Measurements from ENCODE around the gene PAX8. TPM values are rescaled to one million over a fixed set of nuclear protein-coding genes. Genes with fewer than 3 reads are reported as not detected.

PAX8 gene
- total and polyA plus RNA-seq, 2 experiments from 2014 or later, result 0.21 to 0.32 TPM

DNA sequence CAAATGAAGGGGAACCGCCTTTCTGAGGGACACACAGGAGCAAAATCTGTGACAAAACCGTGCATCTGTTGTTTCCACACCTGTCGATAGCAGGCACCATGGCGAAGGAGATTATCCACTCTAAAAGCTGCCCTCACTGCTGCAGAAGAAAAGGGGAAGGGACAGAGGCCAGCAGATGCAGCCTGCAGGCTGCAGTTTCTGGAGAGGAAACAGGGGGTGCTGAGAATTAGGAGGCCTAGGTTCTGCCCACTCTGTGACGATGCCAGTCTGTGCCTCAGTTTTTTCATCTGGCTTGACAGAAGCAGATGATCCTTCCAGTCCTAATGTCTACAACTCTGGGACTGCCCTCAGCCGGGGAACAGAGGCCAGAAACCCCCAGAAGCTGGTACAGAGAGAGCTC, 17.7 kb downstream of the PAX8 start:
- Histone ChIP-seq H3K4me2 (no peak overlapping the region), H3F3A (replicated peaks; ENCODE audit: low read depth) (no peaks in the 10 kb centered on the region), H3K9me2 (ENCODE audit: insufficient read depth) (no peaks in the 10 kb centered on the region), H3K36me3 (ENCODE audit: insufficient read depth) (no peaks in the 10 kb centered on the region), H3K79me2 (replicated peaks; ENCODE audit: insufficient read depth) (no peaks in the 10 kb centered on the region), H3K27ac (ENCODE audit: low read depth) (no peak overlapping the region), H3K27me3 (ENCODE audit: insufficient read depth) (no peaks in the 10 kb centered on the region), H2AFZ (no peak overlapping the region), H3K4me1 (ENCODE audit: insufficient read depth) (peaks cover 7% of the 10 kb centered on the region), H3K4me3 (no peak overlapping the region), H4K20me1 (replicated peaks; ENCODE audit: insufficient read depth) (no peaks in the 10 kb centered on the region)
- Mint-ChIP-seq H3K4me1 (peaks cover 17% of the 10 kb centered on the region), H3K36me3 (ENCODE audit: low read depth) (no peaks in the 10 kb centered on the region), H3K4me3 (no peak overlapping the region), H3K27me3 (ENCODE audit: insufficient read depth, low read depth, poor library complexity) (peaks cover 14% of the 10 kb centered on the region), H3K27ac (no peak overlapping the region), H3K9me3 (no peaks in the 10 kb centered on the region)
- TF ChIP-seq, protein P1, sequence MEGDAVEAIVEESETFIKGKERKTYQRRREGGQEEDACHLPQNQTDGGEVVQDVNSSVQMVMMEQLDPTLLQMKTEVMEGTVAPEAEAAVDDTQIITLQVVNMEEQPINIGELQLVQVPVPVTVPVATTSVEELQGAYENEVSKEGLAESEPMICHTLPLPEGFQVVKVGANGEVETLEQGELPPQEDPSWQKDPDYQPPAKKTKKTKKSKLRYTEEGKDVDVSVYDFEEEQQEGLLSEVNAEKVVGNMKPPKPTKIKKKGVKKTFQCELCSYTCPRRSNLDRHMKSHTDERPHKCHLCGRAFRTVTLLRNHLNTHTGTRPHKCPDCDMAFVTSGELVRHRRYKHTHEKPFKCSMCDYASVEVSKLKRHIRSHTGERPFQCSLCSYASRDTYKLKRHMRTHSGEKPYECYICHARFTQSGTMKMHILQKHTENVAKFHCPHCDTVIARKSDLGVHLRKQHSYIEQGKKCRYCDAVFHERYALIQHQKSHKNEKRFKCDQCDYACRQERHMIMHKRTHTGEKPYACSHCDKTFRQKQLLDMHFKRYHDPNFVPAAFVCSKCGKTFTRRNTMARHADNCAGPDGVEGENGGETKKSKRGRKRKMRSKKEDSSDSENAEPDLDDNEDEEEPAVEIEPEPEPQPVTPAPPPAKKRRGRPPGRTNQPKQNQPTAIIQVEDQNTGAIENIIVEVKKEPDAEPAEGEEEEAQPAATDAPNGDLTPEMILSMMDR (conservative IDR thresholded peaks at IDR 0.05; ENCODE audit: low read depth in 2 of 2), result no peak
- TF ChIP-seq STAT1 (IDR thresholded peaks at IDR 0.05; ENCODE audit: unreplicated experiment), result no peak
- TF ChIP-seq, protein P2, sequence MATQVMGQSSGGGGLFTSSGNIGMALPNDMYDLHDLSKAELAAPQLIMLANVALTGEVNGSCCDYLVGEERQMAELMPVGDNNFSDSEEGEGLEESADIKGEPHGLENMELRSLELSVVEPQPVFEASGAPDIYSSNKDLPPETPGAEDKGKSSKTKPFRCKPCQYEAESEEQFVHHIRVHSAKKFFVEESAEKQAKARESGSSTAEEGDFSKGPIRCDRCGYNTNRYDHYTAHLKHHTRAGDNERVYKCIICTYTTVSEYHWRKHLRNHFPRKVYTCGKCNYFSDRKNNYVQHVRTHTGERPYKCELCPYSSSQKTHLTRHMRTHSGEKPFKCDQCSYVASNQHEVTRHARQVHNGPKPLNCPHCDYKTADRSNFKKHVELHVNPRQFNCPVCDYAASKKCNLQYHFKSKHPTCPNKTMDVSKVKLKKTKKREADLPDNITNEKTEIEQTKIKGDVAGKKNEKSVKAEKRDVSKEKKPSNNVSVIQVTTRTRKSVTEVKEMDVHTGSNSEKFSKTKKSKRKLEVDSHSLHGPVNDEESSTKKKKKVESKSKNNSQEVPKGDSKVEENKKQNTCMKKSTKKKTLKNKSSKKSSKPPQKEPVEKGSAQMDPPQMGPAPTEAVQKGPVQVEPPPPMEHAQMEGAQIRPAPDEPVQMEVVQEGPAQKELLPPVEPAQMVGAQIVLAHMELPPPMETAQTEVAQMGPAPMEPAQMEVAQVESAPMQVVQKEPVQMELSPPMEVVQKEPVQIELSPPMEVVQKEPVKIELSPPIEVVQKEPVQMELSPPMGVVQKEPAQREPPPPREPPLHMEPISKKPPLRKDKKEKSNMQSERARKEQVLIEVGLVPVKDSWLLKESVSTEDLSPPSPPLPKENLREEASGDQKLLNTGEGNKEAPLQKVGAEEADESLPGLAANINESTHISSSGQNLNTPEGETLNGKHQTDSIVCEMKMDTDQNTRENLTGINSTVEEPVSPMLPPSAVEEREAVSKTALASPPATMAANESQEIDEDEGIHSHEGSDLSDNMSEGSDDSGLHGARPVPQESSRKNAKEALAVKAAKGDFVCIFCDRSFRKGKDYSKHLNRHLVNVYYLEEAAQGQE (IDR thresholded peaks at IDR 0.05; ENCODE audit: unreplicated experiment), result no peak
- no peak for TF ChIP-seq JUNB (IDR thresholded peaks at IDR 0.05; ENCODE audit: unreplicated experiment)
- TF ChIP-seq ZNF114 (CRISPR knock-in tag; IDR thresholded peaks at IDR 0.05), result no peak
- TF ChIP-seq ZNF331 (CRISPR knock-in tag; IDR thresholded peaks at IDR 0.05; ENCODE audit: low read depth), result no peak
- no peak for TF ChIP-seq NANOG (IDR thresholded peaks at IDR 0.05; ENCODE audit: borderline replicate concordance)
- TF ChIP-seq EZH2 (IDR thresholded peaks at IDR 0.05; ENCODE audit: low read depth, unreplicated experiment), result no peak
- no peak for TF ChIP-seq EZH2phosphoT487 (IDR thresholded peaks at IDR 0.05; ENCODE audit: unreplicated experiment)
- no peak for TF ChIP-seq POLR2AphosphoS5 (IDR thresholded peaks at IDR 0.05; ENCODE audit: low read depth)
- TF ChIP-seq, protein P3, sequence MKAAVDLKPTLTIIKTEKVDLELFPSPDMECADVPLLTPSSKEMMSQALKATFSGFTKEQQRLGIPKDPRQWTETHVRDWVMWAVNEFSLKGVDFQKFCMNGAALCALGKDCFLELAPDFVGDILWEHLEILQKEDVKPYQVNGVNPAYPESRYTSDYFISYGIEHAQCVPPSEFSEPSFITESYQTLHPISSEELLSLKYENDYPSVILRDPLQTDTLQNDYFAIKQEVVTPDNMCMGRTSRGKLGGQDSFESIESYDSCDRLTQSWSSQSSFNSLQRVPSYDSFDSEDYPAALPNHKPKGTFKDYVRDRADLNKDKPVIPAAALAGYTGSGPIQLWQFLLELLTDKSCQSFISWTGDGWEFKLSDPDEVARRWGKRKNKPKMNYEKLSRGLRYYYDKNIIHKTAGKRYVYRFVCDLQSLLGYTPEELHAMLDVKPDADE (IDR thresholded peaks at IDR 0.05), result no peak
- TF ChIP-seq, protein P4, sequence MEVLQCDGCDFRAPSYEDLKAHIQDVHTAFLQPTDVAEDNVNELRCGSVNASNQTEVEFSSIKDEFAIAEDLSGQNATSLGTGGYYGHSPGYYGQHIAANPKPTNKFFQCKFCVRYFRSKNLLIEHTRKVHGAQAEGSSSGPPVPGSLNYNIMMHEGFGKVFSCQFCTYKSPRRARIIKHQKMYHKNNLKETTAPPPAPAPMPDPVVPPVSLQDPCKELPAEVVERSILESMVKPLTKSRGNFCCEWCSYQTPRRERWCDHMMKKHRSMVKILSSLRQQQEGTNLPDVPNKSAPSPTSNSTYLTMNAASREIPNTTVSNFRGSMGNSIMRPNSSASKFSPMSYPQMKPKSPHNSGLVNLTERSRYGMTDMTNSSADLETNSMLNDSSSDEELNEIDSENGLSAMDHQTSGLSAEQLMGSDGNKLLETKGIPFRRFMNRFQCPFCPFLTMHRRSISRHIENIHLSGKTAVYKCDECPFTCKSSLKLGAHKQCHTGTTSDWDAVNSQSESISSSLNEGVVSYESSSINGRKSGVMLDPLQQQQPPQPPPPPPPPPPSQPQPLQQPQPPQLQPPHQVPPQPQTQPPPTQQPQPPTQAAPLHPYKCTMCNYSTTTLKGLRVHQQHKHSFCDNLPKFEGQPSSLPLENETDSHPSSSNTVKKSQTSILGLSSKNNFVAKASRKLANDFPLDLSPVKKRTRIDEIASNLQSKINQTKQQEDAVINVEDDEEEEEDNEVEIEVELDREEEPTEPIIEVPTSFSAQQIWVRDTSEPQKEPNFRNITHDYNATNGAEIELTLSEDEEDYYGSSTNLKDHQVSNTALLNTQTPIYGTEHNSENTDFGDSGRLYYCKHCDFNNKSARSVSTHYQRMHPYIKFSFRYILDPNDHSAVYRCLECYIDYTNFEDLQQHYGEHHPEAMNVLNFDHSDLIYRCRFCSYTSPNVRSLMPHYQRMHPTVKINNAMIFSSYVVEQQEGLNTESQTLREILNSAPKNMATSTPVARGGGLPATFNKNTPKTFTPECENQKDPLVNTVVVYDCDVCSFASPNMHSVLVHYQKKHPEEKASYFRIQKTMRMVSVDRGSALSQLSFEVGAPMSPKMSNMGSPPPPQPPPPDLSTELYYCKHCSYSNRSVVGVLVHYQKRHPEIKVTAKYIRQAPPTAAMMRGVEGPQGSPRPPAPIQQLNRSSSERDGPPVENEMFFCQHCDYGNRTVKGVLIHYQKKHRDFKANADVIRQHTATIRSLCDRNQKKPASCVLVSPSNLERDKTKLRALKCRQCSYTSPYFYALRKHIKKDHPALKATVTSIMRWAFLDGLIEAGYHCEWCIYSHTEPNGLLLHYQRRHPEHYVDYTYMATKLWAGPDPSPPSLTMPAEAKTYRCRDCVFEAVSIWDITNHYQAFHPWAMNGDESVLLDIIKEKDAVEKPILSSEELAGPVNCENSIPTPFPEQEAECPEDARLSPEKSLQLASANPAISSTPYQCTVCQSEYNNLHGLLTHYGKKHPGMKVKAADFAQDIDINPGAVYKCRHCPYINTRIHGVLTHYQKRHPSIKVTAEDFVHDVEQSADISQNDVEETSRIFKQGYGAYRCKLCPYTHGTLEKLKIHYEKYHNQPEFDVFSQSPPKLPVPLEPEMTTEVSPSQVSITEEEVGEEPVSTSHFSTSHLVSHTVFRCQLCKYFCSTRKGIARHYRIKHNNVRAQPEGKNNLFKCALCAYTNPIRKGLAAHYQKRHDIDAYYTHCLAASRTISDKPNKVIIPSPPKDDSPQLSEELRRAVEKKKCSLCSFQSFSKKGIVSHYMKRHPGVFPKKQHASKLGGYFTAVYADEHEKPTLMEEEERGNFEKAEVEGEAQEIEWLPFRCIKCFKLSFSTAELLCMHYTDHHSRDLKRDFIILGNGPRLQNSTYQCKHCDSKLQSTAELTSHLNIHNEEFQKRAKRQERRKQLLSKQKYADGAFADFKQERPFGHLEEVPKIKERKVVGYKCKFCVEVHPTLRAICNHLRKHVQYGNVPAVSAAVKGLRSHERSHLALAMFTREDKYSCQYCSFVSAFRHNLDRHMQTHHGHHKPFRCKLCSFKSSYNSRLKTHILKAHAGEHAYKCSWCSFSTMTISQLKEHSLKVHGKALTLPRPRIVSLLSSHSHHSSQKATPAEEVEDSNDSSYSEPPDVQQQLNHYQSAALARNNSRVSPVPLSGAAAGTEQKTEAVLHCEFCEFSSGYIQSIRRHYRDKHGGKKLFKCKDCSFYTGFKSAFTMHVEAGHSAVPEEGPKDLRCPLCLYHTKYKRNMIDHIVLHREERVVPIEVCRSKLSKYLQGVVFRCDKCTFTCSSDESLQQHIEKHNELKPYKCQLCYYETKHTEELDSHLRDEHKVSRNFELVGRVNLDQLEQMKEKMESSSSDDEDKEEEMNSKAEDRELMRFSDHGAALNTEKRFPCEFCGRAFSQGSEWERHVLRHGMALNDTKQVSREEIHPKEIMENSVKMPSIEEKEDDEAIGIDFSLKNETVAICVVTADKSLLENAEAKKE (CRISPR knock-in tag; IDR thresholded peaks at IDR 0.05), result no peak
- TF ChIP-seq CREB1 (CRISPR knock-in tag; IDR thresholded peaks at IDR 0.05; ENCODE audit: low read depth), result no peak
- ATAC-seq, result no peak
- no peak for DNase-seq (ENCODE audit: low spot score)

All from GM23338 (cell line).